B cell (primary cell): ENCODE results near the gene KRTAP10-5. TPM values are rescaled to one million over a fixed set of nuclear protein-coding genes. Genes with fewer than 3 reads are reported as not detected.
"Not testable (repeated sequence)": the region's sequence is repeated elsewhere in the genome, so short reads cannot be mapped to it uniquely, and the experiment has no call there.

Source experiments
- ATAC-seq: fragments of 200-7000 bp; cut with Tn5 transposase; one replicate; pipeline ENCODE4 v1.10.0; 2021; ENCODE audit warnings: low read depth, mild to moderate bottlenecking, moderate number of reproducible peaks, moderate library complexity
- CTCF ChIA-PET: fragments of 350-600 bp; sonication (Branson Sonifier 250); formaldehyde crosslinking; loops from one replicate; lab custom pipeline; 2021; ENCODE audit warnings: antibody characterized with exemption, inconsistent platforms; lab: Charles Lee
- POLR2A ChIA-PET: fragments of 350-600 bp; sonication (Branson Sonifier 250); formaldehyde crosslinking; loops from one replicate; lab custom pipeline; 2021; ENCODE audit warnings: antibody characterized with exemption; lab: Charles Lee
- DNase-seq: peaks from one replicate; pipeline ENCODE4 v3.0.0; 2013
- H2AFZ ChIP-seq: 2 replicates; pipeline ENCODE4 v1.6.1; 2012; ENCODE audit warnings: mild to moderate bottlenecking, low read depth, low read length; ENCODE audit not compliant: insufficient read depth, poor library complexity, severe bottlenecking
- H3K27ac ChIP-seq, 2 donors: 1 replicate in 1 of 2; 2 replicates in 1 of 2; pipeline ENCODE4 v1.5.1; 2012 to 2013; ENCODE audit warnings: low read length in 2 of 2, mild to moderate bottlenecking in 2 of 2, moderate library complexity in 1 of 2
- H3K27me3 ChIP-seq, 4 experiments: fragments of 200-600 bp in 1 of 4; sonication (generic) in 1 of 4; replicated peaks in 1 of 4; 1 replicate in 2 of 4; 2 replicates in 2 of 4; pipeline versions ENCODE4 v1.6.1 to v1.7.0; 2013 to 2016; ENCODE audit warnings: low read length in 3 of 4, mild to moderate bottlenecking in 2 of 4, mixed read lengths in 1 of 4, moderate library complexity in 1 of 4; ENCODE audit not compliant: insufficient read depth in 4 of 4, control insufficient read depth in 3 of 4; ENCODE audit errors: control extremely low read depth in 1 of 4
- H3K36me3 ChIP-seq, 2 experiments: replicated peaks in 1 of 2; 1 replicate in 1 of 2; 2 replicates in 1 of 2; pipeline versions ENCODE4 v1.6.1 to v1.7.1; 2013; ENCODE audit warnings: low read length in 1 of 2; ENCODE audit not compliant: insufficient read depth in 2 of 2, control insufficient read depth in 1 of 2; ENCODE audit errors: control extremely low read depth in 1 of 2, extremely low read depth in 1 of 2
- H3K4me1 ChIP-seq, 2 donors: fragments of 200-600 bp in 1 of 2; sonication (generic) in 1 of 2; 1 replicate in 1 of 2; 2 replicates in 1 of 2; pipeline versions ENCODE4 v1.5.1 to v1.6.1; 2013 to 2017; ENCODE audit warnings: low read length in 2 of 2; ENCODE audit not compliant: control insufficient read depth in 2 of 2, insufficient read depth in 2 of 2
- H3K4me2 ChIP-seq: replicated peaks from 2 replicates; pipeline ENCODE3; 2012; ENCODE audit warnings: mild to moderate bottlenecking, low read depth, low read length; ENCODE audit not compliant: poor library complexity, severe bottlenecking
- H3K4me3 ChIP-seq, 5 experiments: fragments of 200-600 bp in 1 of 5; sonication (generic) in 1 of 5; 1 replicate in 3 of 5; 2 replicates in 2 of 5; pipeline versions ENCODE4 v1.5.1 to v1.7.0; 2011 to 2016; ENCODE audit warnings: low read length in 4 of 5, mild to moderate bottlenecking in 4 of 5, low read depth in 2 of 5, control low read depth in 1 of 5, moderate library complexity in 1 of 5; ENCODE audit not compliant: insufficient read depth in 1 of 5; ENCODE audit errors: control extremely low read depth in 1 of 5, extremely low read depth in 1 of 5
- H3K79me2 ChIP-seq: fragments of 200-600 bp; sonication (generic); one replicate; pipeline ENCODE4 v1.6.0; 2016; ENCODE audit warnings: low read length; ENCODE audit not compliant: control insufficient read depth, insufficient read depth
- H3K9ac ChIP-seq: fragments of 200-600 bp; sonication (generic); 2 replicates; pipeline ENCODE4 v1.6.1; 2017; ENCODE audit warnings: mild to moderate bottlenecking, low read length, moderate library complexity
- H3K9me3 ChIP-seq, 3 donors: one replicate each; pipeline versions ENCODE4 v1.6.1 to v1.7.1; 2013; ENCODE audit warnings: low read length in 2 of 3; ENCODE audit not compliant: control insufficient read depth in 2 of 3, insufficient read depth in 1 of 3; ENCODE audit errors: control extremely low read depth in 1 of 3
- H4K20me1 ChIP-seq: 2 replicates; pipeline ENCODE4 v1.6.0; 2012; ENCODE audit warnings: mild to moderate bottlenecking, low read length; ENCODE audit not compliant: insufficient read depth, control insufficient read depth, poor library complexity, severe bottlenecking
- H3K27ac Mint-ChIP-seq: one replicate; pipeline ENCODE4 v1.8.0; 2021; ENCODE audit warnings: mixed read lengths
- H3K27me3 Mint-ChIP-seq: one replicate; pipeline ENCODE4 v1.8.0; 2021; ENCODE audit warnings: mixed read lengths
- H3K4me1 Mint-ChIP-seq: one replicate; pipeline ENCODE4 v1.8.0; 2021; ENCODE audit warnings: mixed read lengths
- H3K4me3 Mint-ChIP-seq: one replicate; pipeline ENCODE4 v1.8.0; 2021; ENCODE audit warnings: mixed read lengths
- H3K9me3 Mint-ChIP-seq: one replicate; pipeline ENCODE4 v1.8.0; 2022; ENCODE audit warnings: mixed read lengths; ENCODE audit not compliant: insufficient read depth
- CTCF ChIP-seq: fragments of 200-600 bp; IDR thresholded peaks from one replicate; pipeline ENCODE4 v1.8.0; 2022; ENCODE audit warnings: antibody characterized with exemption, mild to moderate bottlenecking
- EZH2 ChIP-seq: IDR thresholded peaks from 2 replicates; pipeline ENCODE4 v1.6.1; 2012; ENCODE audit warnings: borderline replicate concordance, low read depth, mild to moderate bottlenecking, moderate library complexity, low read length; ENCODE audit not compliant: insufficient read depth, poor library complexity, severe bottlenecking
- WGBS: methylation state at CpG from one replicate; pipeline ENCODE4 v1.1.5; 2013; ENCODE audit warnings: missing lambda C conversion rate; ENCODE audit not compliant: insufficient coverage; 5-methylcytosine and 5-hydroxymethylcytosine counted together
- intact Hi-C: fragments of 100-400 bp; cut with micrococcal nuclease; formaldehyde crosslinking; loops from one replicate; pipeline ENCODE4 v1.10.0; 2022
- polyA plus RNA-seq: library from polyadenylated mRNA; depleted of rRNA; stranded (reverse); fragments of >200 nt; gene quantifications from 2 replicates; pipeline ENCODE4 v1.2.3, GENCODE V29; 2012
- total RNA-seq, 2 donors: library from RNA; stranded (reverse); fragments of 120-200 nt in 1 of 2; gene quantifications; 1 replicate in 1 of 2; 2 replicates in 1 of 2; pipeline versions ENCODE4 v1.2.3 to v1.2.4, GENCODE V29; 2013 to 2022

The KRTAP10-5 gene
- total and polyA plus RNA-seq, 2 donors (not counting 1 experiment from before 2014, with no cell fraction given), result not detected

GRCh38 chr21:44602463-44602850 lies 22.1 kb upstream of the KRTAP10-5 start:
- no peak overlapping the region for H3K4me3 ChIP-seq
- no peak for DNase-seq
- H3K27me3 ChIP-seq, result peaks cover 0 to 13% (median 3%) of the 10 kb centered on the region in 4 experiments
- H3K4me1 ChIP-seq, result no peaks in the 10 kb centered on the region
- 84% methylated on average over 20 of the region's 21 CpGs for WGBS
- CTCF ChIA-PET, result no interaction called here
- H3K4me2 ChIP-seq, result no peak overlapping the region
- POLR2A ChIA-PET, result no interaction called here
- no peak overlapping the region for H3K27ac Mint-ChIP-seq
- no peaks in the 10 kb centered on the region for H3K36me3 ChIP-seq
- peaks cover 0 to 19% (median 3%) of the 10 kb centered on the region in 3 donors for H3K9me3 ChIP-seq
- ATAC-seq, result no peak
- no peak overlapping the region for H3K27ac ChIP-seq
- H4K20me1 ChIP-seq, result no peaks in the 10 kb centered on the region
- no peak overlapping the region for H3K9ac ChIP-seq
- intact Hi-C loops, result no loop called here
- TF ChIP-seq CTCF (no peak), EZH2 (no peak)
- H3K4me3 Mint-ChIP-seq, result no peak overlapping the region
- H3K9me3 Mint-ChIP-seq, result peaks cover 9% of the 10 kb centered on the region
- no peaks in the 10 kb centered on the region for H3K4me1 Mint-ChIP-seq
- no peak overlapping the region for H2AFZ ChIP-seq
- H3K27me3 Mint-ChIP-seq, result peaks cover 47% of the 10 kb centered on the region
- H3K79me2 ChIP-seq, result no peaks in the 10 kb centered on the region

GRCh38 chr21:44601596-44602462 lies 21.4 kb upstream of the KRTAP10-5 start:
- H3K4me2 ChIP-seq, result no peak overlapping the region
- intact Hi-C loops, result no loop called here
- no peak overlapping the region for H3K4me3 ChIP-seq
- H2AFZ ChIP-seq, result no peak overlapping the region
- H3K9me3 ChIP-seq, result peaks cover 0 to 19% (median 3%) of the 10 kb centered on the region in 3 donors
- POLR2A ChIA-PET, result no interaction called here
- no peaks in the 10 kb centered on the region for H3K36me3 ChIP-seq
- H3K27ac ChIP-seq, result no peak overlapping the region
- TF ChIP-seq EZH2 (no peak), CTCF (no peak)
- H3K4me1 Mint-ChIP-seq, result no peaks in the 10 kb centered on the region
- peaks cover 0 to 13% (median 3%) of the 10 kb centered on the region in 4 experiments for H3K27me3 ChIP-seq
- no peak overlapping the region for H3K4me3 Mint-ChIP-seq
- H3K9me3 Mint-ChIP-seq, result peaks cover 9% of the 10 kb centered on the region
- H3K27ac Mint-ChIP-seq, result no peak overlapping the region
- CTCF ChIA-PET, result no interaction called here
- no peaks in the 10 kb centered on the region for H3K4me1 ChIP-seq
- ATAC-seq (no peak), DNase-seq (no peak)
- H3K79me2 ChIP-seq, result no peaks in the 10 kb centered on the region
- peaks cover 43% of the 10 kb centered on the region for H3K27me3 Mint-ChIP-seq
- WGBS, result 86% methylated on average over 19 of the region's 23 CpGs
- no peak overlapping the region for H3K9ac ChIP-seq
- no peaks in the 10 kb centered on the region for H4K20me1 ChIP-seq

- H3K4me3 ChIP-seq, H4K20me1 ChIP-seq, H3K27ac Mint-ChIP-seq, H3K4me3 Mint-ChIP-seq, H2AFZ ChIP-seq, H3K27ac ChIP-seq, intact Hi-C loops, H3K9me3 Mint-ChIP-seq, H3K4me2 ChIP-seq, H3K79me2 ChIP-seq, H3K4me1 ChIP-seq, CTCF ChIA-PET, ATAC-seq, DNase-seq, POLR2A ChIA-PET, H3K36me3 ChIP-seq, H3K9ac ChIP-seq, H3K4me1 Mint-ChIP-seq: not testable (repeated sequence)
- 84% methylated on average over 10 of the region's 10 CpGs for WGBS
- H3K27me3 ChIP-seq, result peaks cover 0 to 13% (median 3%) of the 10 kb centered on the region in 4 experiments
- H3K9me3 ChIP-seq, result peaks cover 0 to 19% (median 3%) of the 10 kb centered on the region in 3 donors
- H3K27me3 Mint-ChIP-seq, result peaks cover 40% of the 10 kb centered on the region
Observed at GRCh38 chr21:44601091-44601490, 20.7 kb upstream of the KRTAP10-5 start.
